Right renal cortex interstitium (tissue), 3 donors: Measurements from ENCODE around the gene MCC. TPM values are rescaled to one million over a fixed set of nuclear protein-coding genes. Genes with fewer than 3 reads are reported as not detected.

Experiments
- DNase-seq, 3 donors: peaks; one replicate each; pipeline ENCODE4 v3.0.0-alpha.2; 2013; ENCODE audit warnings: low read depth in 3 of 3, low spot score in 2 of 3
- polyA plus RNA-seq, 3 donors: library from polyadenylated mRNA; unstranded; fragments of 120-200 nt; gene quantifications; one replicate each; pipeline ENCODE4 v1.2.1, GENCODE V29; 2013; ENCODE audit not compliant: insufficient read length in 3 of 3

MCC gene
- polyA plus RNA-seq, 3 donors: 27.5 to 32.1 (median 31.6) TPM

DNA sequence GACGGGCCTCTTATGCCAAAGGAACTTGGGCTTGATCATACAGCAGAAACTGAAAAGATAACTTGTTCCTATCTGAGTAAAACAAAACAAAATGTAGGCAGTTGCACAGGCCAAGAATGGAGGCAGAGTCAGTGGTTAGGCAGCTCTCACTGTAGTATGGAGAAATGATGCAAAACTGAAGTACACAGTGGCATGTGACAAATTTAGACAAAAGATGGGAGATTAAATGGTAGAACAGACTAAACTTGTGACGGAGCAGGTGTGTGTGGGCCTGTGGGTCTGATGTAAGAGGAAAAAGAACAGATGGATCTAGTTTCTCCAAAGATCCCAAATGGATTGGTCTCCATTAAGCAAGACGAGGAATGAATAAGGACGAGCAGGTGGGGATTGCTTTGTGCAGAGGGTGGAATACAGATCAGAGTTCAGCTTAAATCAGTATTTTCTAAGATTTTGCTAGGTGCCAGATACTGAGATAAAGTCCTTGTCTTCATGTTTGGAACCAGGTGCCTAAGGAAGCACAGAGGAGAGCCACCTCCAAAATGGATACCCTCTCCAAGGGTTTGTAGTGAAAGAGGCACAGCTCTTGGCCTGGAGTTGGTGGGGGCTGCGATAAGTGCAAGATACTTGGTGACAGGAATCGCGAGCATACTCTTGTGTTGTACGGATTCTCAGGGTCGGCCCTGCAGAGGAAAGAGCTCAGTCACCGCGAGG lies 512.4 kb downstream of the MCC start:
- DNase-seq: no peak

DNA sequence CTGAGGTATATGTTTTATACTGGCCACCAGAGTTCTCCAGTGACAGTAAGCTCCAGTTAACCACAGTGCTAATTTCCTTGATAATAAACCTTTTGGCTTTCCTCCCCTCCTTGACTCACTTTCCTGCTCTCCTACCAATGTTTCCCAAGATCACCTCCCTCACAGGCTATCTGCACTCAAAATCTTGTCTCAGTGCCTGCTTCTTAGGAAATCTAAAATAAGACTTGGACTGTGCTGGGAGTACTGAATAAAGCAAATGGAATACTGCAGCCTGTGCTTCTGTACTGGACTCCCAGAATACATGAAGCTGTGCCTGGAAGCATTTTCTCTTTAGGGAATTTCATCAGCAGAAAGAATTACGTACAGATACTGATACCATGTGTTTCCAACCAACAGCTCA lies 513.4 kb downstream of the MCC start:
- no peak for DNase-seq

DNA sequence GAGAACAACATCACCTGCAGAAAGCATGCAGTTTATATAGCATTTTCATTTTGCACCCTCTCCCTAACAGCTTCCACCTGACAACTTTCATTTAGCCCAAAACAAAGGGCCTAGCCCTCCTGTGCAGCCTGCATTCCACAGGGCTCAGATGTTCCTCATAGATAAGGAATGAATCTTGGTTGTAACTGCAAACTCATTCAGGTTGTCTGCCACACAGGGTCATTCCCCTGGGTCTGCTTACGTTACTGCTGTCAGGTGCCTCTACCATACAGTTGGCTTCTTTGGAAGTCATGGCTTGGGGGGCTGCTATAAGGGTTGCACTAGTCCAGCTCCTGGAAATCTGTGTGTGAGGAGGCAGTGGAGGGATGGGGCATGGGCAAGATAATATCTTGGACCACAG lies 514.3 kb downstream of the MCC start:
- DNase-seq: no peak

DNA sequence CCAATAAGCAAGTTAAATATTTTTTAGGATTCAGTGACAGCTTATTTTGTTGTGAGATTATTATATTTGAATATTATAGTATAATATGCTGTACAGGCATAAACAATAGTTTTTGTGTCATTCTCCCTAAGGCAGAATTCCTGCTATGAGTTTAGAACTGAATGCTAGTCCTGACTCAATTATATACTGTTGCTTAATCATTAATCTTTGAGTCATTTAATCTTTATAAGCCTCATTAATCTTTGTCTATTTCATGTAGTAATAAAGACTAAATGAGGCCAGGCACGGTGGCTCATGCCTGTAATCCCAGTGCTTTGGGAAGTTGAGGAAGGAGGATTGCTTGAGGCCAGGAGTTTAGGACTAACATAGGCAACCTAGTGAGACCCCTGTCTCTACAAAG lies 515.2 kb downstream of the MCC start:
- DNase-seq: no peak

Other genes with a start within 250 kb of the MCC start
- under 1 TPM in 1 of 3 donors, not detected in 2; 0.08 TPM for gene TSSK1B, start 53.5 kb downstream of the MCC start, polyA plus RNA-seq
- 10 to 100 TPM; 25.3 to 34.7 (median 32.8) TPM for gene YTHDC2, start 25.2 kb upstream of the MCC start, polyA plus RNA-seq